NCI-H2227 treated with DMSO at 0.1 percent for 48 hours (cell line): ENCODE data around the gene KCTD5.
"Not testable (repeated sequence)": the region's sequence is repeated elsewhere in the genome, so short reads cannot be mapped to it uniquely, and the experiment has no call there.

Experiments
- DNase-seq: peaks from one replicate; lab custom pipeline; 2025; lab: John Stamatoyannopoulos, UW

Gene KCTD5

DNA sequence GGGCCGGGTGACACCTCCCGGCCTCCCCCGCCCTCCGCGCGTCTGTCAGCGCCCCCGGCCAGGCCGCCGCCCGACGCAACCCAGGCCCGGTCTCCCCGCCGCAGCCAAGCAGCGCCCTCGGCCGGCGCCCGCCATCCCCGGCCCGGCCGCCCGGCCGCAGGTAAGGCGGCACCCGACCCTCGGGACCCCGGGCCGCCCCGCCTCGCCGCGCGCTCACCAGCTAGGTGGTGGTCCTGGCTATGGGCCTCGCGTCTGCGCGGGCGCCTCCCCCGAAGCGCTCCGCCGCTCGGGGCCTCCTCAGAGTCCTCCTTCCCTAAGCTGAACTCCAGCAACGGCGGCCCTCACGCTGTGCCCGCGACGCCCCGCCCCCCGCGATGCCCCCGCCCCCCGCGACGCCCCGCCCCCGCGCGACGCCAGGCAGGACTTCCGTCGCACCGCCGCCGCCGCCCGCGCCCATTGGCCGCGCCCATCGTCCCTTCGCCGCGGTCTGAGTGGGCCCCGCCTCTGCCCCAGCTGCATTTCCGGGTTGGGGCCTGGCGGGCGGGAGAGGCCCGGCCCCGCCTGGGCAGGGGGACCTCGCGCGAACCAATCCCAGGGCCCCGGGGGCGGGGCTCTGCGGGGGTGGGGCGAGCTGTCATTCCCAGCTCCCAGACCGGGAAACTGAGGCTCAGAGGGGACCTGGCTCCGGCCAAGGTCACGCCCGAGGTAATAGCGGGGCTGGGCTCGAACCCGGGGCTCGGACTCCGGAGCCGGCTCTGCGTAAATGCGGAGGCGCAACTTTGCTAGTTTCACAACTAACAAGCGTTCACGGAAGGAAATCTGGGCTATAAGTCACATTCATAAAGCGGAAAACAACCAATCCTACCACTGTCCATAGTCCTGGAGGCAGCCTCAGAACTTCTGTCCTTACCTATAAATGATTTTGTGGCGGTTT lies 9.0 kb upstream of the KCTD5 start:
- peak; percentile 98 for DNase-seq

DNA sequence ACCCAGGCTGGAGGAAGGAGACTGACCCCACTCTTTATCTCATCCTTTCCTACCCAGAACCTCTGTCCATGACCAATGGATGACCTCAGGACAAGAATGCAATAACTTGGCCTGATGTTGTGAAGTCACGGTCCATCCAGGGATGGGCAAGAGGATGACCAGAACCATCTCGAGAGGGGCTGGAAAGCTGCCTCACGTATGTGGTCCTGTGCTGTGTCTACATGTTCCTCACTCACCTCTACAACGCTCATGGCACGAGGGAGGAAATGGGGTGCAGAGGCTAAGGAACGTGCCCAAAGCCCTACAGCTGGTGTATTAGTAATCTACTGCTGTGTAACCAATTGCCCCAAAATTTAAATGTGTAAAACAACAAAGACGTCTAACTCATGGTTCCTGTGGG lies 7.3 kb upstream of the KCTD5 start:
- DNase-seq, result no peak

GRCh38 chr16:2675714-2676113 lies 6.6 kb upstream of the KCTD5 start:
- DNase-seq, result no peak

GRCh38 chr16:2676937-2677336 lies 5.4 kb upstream of the KCTD5 start:
- not testable (repeated sequence) for DNase-seq

- not testable (repeated sequence) for DNase-seq
Observed at GRCh38 chr16:2678206-2678965, 3.9 kb upstream of the KCTD5 start.

DNA sequence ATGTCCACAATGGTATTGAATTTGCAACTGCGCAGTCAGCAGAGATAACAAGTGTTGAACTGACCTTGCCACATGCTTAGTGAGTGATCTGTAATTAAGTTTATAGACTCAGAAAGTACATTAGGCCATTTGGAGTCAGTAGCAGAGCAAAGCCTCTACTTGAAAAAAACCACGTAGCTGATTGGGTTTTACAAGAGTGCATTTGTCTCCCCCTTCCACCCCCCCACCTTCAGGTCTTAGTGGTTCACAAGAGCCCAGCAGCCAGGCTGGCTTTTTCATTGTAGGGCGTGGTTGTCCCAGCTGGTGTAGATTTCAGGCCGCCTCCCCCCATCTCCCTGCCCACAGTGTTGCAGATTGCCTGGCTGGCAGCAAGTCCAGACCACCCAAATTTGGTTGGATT lies 2.4 kb upstream of the KCTD5 start:
- peak; percentile 96 for DNase-seq

- DNase-seq, result peak; percentile 48
Observed at GRCh38 chr16:2680360-2680759, 2.0 kb upstream of the KCTD5 start.

DNA sequence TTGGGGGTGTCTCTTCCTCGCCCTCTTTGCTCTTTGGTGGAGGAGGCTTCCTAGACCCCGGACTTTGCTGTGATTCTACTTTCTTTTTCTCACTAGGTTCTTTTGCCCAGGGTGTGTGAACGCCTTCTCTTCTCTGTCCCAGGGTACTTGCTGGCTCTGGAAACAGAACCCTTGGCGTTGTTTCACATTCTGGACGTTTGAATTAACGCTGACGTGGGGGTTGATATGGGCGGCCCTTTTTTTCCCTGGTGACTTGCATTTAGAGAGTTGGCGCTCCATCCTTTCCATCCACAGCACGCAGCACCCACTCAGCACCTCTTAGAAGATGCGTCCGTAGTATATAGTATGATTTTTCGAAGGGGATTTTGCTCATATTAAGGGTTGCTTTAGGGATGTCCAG lies 718 bp downstream of the KCTD5 start:
- DNase-seq, result not testable (repeated sequence)

GRCh38 chr16:2686075-2686474 lies 3.8 kb downstream of the KCTD5 start:
- not testable (repeated sequence) for DNase-seq

- no peak for DNase-seq
Observed at GRCh38 chr16:2686912-2687507, 4.7 kb downstream of the KCTD5 start.

DNA sequence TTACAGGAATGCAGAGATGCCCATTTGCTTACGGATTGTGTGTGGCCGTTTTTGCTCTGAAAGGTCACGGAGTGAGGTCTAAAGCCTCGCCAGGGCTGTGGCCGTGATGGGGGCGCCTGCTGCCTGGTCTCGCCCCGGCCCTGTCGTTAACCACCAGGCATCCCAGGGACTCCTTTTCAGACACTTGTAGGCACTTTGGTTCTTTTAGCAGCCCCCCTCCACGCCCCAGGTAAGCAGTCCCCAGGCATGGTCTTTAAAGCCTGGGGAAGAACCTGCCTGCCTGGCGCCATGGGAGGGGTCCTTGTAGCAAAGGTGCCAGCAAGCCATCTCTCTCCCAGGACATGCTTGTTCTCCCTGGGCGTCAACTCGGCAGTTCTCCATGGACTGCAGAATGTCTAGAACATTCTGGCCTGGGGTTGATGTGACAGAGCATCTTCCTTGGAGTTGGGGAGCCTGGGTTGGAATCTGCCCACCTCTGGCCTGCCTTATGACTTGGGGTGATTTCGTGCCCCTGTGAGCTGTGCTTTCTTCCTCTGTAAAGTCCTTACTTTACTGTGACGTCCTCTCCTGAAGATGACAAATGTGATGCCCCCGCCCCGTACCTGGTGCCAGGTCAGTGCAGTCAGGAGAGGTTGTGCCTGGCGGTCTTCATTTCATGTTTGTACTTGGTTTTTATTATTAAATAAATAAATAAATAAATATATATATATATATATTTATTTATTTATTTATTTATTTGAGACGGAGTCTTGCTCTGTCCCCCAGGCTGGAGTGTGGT lies 5.4 kb downstream of the KCTD5 start:
- DNase-seq, result no peak

DNA sequence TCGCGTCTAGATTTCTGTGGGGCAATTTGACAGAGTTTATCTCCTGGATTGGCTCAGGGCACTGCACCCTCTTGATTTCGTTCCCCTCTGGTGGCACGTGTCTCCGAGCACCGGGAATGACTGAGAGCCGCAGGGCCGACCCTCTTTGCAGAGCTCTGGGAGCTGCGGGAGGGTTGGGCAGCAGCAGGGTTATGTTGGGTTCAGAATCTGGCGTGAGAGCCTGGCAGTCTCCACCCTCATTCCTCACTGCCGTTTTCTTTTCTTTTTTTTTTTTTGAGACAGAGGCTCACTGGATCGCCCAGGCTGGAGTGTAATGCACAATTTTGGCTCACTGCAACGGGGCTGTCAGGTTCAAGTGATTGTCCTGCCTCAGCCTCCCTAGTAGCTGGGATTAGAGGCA lies 7.1 kb downstream of the KCTD5 start:
- DNase-seq, result not testable (repeated sequence)

DNA sequence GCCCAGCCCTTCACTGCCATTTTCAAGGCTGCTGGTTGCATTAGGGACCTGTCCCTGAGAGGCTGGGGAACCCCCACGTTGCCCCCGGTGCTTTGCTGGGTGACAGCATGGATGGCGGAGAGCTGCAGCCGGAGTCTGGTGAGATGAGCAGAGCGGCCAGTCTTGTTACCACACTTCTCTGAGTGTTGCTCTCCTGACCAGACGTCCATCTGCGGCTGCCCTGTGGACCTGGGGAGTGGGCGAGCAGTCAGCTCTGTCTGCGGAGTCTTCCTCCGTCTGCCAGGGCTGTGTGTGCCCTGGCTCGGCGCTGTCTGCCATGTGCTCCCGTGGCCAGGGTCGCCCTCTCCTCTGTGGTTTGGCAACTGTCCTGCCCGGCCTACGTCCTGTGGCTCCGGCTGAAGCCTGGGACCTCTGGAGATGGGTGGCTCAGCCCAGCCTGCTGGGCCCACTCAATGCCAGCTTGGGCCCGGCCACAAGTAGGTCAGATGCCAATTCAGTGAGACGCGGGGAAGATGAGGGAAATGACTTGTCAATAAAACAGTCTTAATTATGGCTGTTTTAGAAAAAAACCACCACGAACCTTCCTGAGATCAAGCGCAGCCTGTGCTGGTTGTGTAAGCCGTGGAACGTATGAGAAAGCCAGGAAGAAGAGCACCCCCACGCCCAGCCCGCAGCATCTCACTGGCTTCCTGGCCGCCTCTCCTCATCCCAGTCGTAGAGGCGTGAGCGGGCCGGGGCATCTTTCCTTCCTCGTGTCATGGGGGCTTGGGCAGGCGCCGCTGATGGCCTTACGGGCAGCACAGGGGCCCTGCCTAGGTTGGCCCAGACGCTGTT lies 7.9 kb downstream of the KCTD5 start:
- no peak for DNase-seq

DNA sequence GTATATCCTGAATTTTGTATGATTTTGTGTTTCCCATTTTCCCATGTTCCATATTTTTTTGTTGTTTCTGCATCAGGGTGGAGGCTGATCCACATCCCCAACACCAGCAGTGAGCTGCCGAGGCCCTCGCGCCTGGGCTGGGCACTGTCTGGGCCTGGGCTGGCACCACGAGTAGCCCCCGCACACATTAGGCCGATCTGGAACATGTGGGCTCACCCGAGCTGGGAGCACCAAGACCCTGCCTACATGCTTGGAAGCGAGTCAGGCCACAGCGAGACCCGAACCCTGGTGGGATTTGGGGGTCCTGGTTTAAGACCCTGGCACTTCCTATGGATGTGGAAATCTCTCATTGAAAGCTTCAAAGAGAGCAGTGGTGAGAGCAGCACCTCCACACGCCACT lies 8.5 kb downstream of the KCTD5 start:
- no peak for DNase-seq

DNA sequence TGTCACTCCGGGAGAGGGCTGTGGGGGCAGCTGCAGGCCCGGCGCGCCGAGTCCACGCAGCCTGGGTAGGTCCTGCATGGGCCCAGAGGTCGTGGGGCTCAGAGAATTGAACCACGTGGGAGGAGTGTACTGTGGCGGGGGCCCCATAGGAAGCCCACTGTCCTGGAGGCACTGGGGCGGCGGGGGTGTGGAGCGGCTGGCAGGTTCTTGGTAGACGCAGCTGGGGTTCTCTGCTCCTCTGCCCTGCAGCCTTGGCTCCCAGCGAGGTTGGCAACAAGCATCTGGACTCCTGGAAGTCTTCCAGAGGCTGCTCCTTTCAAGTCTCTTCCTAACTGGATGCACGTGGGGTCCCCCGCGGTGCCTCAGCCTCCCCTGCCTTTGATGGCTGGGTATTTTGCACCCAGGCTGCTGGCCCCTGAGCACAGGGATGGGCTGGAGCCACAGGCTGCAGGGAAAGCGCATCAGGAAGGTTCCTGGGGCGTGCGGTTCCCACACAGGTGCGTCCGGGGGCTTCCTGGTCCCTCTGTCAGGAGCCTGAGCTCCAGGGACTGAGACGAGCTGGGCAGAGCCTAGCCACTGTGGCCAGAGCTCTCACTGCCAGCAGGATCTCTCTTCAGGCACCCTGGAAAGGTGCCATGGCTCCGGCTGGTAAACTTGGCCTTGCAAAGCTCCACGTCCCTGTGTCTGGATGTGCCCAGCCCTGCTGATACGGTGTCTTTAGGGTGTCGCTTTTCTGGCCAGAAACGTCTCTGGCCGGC lies 9.3 kb downstream of the KCTD5 start:
- DNase-seq, result no peak

- no peak for DNase-seq
Observed at GRCh38 chr16:2692251-2692947, 10.1 kb downstream of the KCTD5 start.

DNA sequence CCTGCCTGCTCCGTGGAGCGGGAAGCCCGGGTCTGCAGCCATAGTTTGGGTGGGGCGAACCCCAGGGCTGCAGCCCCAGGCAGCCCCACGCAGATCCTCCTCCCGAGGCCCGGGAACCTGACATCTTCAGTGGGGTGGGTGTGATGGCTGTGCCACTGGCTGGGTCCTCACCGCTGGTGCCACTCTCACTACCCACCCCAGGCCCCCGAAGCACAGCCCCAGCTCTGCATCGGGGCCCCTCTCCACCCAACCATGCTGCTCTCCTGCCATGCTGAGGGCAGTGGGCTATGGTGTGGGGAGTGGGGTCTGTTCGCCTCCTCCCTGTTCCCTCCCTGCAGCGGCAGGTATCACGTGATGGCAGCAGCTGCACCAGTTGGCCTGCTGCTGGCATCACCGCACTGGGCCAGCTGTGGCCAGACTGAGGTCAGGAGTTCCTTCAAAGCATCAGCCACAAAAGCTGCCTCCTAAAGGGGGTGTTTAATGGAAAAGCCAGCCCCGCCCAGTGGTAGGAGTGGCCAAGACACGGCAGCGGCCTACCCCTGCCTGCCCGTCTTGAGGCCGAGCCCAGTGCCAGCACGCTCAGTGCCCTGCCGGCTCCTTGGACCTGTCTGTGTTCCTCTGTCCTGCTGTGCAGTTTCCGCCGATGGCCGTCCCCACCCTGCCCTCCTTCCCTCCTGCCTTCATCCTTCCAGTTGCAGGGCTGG lies 10.8 kb downstream of the KCTD5 start:
- DNase-seq, result peak; percentile 50

- DNase-seq, result not testable (repeated sequence)
Observed at GRCh38 chr16:2696601-2697250, 14.4 kb downstream of the KCTD5 start.
